Placental pericyte (primary cell): ENCODE measurements around the gene M1AP. TPM values are rescaled to one million over a fixed set of nuclear protein-coding genes. Genes with fewer than 3 reads are reported as not detected.

Experiments used
- total RNA-seq: library from RNA; depleted of rRNA; stranded (reverse); fragments of >200 nt; gene quantifications from 2 replicates; pipeline ENCODE4 v1.2.3, GENCODE V29; 2012

Gene M1AP
- not detected in 2 replicates for total RNA-seq

GRCh38 chr2:74648009-74648443 lies at the start of gene M1AP:
Gene M1AP (minus strand): TSS chr2:74648330. CDS start chr2:74640275, 8,055 bp downstream.

DNA sequence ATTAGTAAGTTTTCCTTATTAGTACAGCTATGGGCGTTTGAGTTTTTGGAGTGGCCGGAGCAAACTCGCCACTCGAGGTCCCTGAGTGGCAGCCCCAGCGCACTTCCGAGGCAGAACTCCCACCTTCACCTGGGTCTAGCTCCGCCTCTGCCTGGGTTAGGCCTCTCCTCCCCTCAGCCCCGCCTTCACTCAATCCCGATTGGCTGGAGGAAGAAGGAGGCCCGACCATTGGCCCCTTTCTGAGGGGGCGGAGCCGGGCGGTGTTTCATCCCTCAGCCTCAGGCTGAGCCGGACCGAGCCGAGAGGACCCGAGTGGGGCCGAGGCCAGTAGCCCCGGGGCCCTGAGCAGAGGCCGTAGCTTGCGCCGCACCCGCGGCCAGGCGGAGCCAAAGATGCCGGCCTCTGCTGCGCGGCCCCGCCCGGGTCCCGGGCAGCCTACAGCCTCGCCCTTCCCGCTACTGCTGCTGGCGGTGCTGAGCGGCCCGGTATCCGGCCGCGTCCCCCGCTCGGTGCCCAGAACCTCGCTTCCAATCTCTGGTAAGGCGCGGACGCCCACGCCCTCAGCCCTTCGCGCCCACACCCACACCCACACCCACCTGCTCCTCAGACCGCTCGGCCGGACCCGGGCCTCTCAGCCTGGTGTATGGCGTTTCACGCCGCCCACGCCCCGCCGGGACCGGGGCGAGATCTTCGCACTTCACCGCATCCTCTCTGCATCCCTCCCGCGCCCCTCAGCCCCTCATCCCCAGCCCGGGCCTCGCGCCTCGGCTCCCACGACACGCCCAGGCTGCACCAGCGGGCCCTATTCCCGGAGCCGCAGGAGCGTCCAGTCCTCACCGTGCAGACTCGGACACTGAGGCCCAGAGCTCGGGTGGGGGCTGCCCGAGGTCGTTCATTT lies 6.1 kb upstream of the M1AP start, which contains the start of gene SEMA4F:
TSS of gene SEMA4F (plus strand) at position 263 of the 898 bp plus-strand sequence. CDS start at position 393, 130 bp downstream.

GRCh38 chr2:74553892-74554819 lies 94.0 kb downstream of the M1AP start, which contains the start of the genes DOK1 and LOXL3:
Gene DOK1 (plus strand): TSS chr2:74554720. CDS start chr2:74554755, 35 bp downstream.
Gene LOXL3 (minus strand): TSS chr2:74553942. CDS start chr2:74552634, 1,308 bp downstream.

GRCh38 chr2:74529357-74530238 lies 118.5 kb downstream of the M1AP start, which contains the start of the genes AUP1 and HTRA2:
Gene AUP1 (minus strand): TSS chr2:74529706. CDS start chr2:74529629, 77 bp downstream.
Gene HTRA2 (plus strand): TSS chr2:74529933. CDS start chr2:74530007, 74 bp downstream.

DNA sequence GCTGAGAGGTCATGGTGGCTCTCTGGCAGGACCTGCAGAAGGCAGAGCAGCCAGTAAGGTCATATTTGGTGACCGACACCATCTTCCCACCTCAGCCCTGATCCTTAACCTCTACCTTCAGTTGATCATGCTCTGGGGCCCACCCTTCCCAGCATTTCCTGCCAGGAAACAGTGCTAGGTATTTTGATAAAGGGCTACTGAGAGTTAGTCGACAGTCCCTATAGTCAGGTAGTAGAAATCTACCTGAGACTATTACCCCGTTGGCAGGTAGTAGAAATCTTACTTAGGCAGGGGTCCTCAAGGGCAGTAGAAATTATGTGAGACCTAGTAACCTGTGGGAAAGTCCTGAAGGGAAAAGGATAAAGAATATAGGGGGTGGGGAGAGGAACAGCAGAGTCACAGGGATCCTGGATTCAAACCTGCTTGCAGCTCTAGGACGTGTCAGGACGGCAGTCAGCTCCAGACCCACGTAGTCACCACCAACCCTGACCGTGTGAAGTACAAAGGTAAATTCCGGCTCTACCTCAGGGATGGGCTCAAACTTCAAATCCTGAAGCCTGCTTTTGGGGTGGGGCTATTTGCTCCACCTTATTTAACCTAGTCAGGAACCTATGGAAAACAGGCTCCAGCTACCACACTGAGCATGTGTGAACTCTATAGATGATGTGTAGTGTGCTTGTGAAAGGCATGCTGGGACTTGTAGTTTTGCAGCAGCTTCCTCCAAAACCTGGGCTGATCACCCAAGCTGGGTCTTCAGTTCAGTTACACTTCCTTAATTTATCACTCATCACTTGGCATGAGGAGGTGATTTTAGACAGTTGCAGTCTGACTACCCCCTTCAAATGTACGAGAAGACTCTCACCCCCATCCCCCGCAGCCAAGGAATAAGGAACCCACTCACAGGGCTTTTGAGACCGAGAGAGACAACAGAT lies 122.1 kb downstream of the M1AP start, which contains the start of gene DQX1:
TSS of gene DQX1 (minus strand) at position 515 of the 932 bp plus-strand sequence. CDS start at position 13, 502 bp downstream.

GRCh38 chr2:74514368-74515270 lies 133.5 kb downstream of the M1AP start, which contains the start of gene TLX2:
Gene TLX2 (plus strand): TSS chr2:74514450. CDS start chr2:74514807, 357 bp downstream.

Other genes starting within 250 kb of the M1AP start
- 0.66 and 1.6 TPM in 2 replicates for gene C2orf81, start 226.7 kb downstream of the M1AP start, total RNA-seq
- 20.8 and 45.7 TPM in 2 replicates for gene WDR54, start 226.6 kb downstream of the M1AP start, total RNA-seq
- 9.4 and 17.5 TPM in 2 replicates for gene RTKN, start 206.4 kb downstream of the M1AP start, total RNA-seq
- gene INO80B, start 193.2 kb downstream of the M1AP start, total RNA-seq = 12.9 and 19.3 TPM in 2 replicates
- 28.3 and 51.9 TPM in 2 replicates for gene WBP1, start 189.9 kb downstream of the M1AP start, total RNA-seq
- gene MOGS, start 182.9 kb downstream of the M1AP start, total RNA-seq = 79.7 and 81.8 TPM in 2 replicates
- gene MRPL53, start 175.7 kb downstream of the M1AP start, total RNA-seq = 19.3 and 57.1 TPM in 2 replicates
- 24.7 and 35.1 TPM in 2 replicates for gene CCDC142, start 165.3 kb downstream of the M1AP start, total RNA-seq
- gene TTC31, start 165.2 kb downstream of the M1AP start, total RNA-seq = 19.9 and 22.8 TPM in 2 replicates
- gene LBX2, start 148.7 kb downstream of the M1AP start, total RNA-seq = 1.9 and 3.1 TPM in 2 replicates
- 23.6 and 27.8 TPM in 2 replicates for gene PCGF1, start 140.6 kb downstream of the M1AP start, total RNA-seq
- gene TLX2, start 133.9 kb downstream of the M1AP start, total RNA-seq = not detected in 2 replicates
- gene DQX1, start 122.1 kb downstream of the M1AP start, total RNA-seq = not detected in 2 replicates
- 96.1 and 152 TPM in 2 replicates for gene AUP1, start 118.6 kb downstream of the M1AP start, total RNA-seq
- gene HTRA2, start 118.4 kb downstream of the M1AP start, total RNA-seq = 44.9 and 54.1 TPM in 2 replicates
- gene LOXL3, start 94.4 kb downstream of the M1AP start, total RNA-seq = 2.0 and 2.9 TPM in 2 replicates
- gene DOK1, start 93.6 kb downstream of the M1AP start, total RNA-seq = 9.2 and 10.2 TPM in 2 replicates
- 4.0 and 5.3 TPM in 2 replicates for gene SEMA4F, start 5.9 kb upstream of the M1AP start, total RNA-seq
- gene HK2, start 185.8 kb upstream of the M1AP start, total RNA-seq = 49.0 and 188 TPM in 2 replicates